GM23338 (cell line): ENCODE data around the gene CELSR3. TPM values are rescaled to one million over a fixed set of nuclear protein-coding genes. Genes with fewer than 3 reads are reported as not detected.

Experiments used
- ATAC-seq: fragments of 200-7000 bp; cut with Tn5 transposase; 3 replicates; pipeline ENCODE4 v1.9.1; 2020
- DNase-seq: peaks from one replicate; pipeline ENCODE4 v3.0.0-alpha.2; 2015; ENCODE audit warnings: low spot score
- H2AFZ ChIP-seq: fragments of 200-600 bp; sonication (generic); 2 replicates; pipeline ENCODE4 v1.8.0; 2016; ENCODE audit warnings: antibody characterized with exemption, mild to moderate bottlenecking, moderate library complexity
- H3F3A ChIP-seq: fragments of 200-600 bp; sonication (generic); replicated peaks from 2 replicates; pipeline ENCODE4 v1.8.0; 2017; ENCODE audit warnings: antibody characterized with exemption, mixed run types, low read depth
- H3K27ac ChIP-seq: fragments of 200-600 bp; sonication (generic); 2 replicates; pipeline ENCODE4 v1.6.1; 2016; ENCODE audit warnings: low read depth
- H3K27me3 ChIP-seq: fragments of 200-600 bp; sonication (generic); 2 replicates; pipeline ENCODE4 v1.8.0; 2016; ENCODE audit warnings: mild to moderate bottlenecking, mixed run types, moderate library complexity; ENCODE audit not compliant: insufficient read depth
- H3K36me3 ChIP-seq: fragments of 200-600 bp; sonication (generic); 2 replicates; pipeline ENCODE4 v1.8.0; 2016; ENCODE audit warnings: mild to moderate bottlenecking; ENCODE audit not compliant: insufficient read depth
- H3K4me1 ChIP-seq: fragments of 200-600 bp; sonication (generic); 2 replicates; pipeline ENCODE4 v1.8.0; 2016; ENCODE audit warnings: mild to moderate bottlenecking, moderate library complexity; ENCODE audit not compliant: insufficient read depth
- H3K4me2 ChIP-seq: fragments of 200-600 bp; sonication (generic); 2 replicates; pipeline ENCODE4 v1.7.1; 2017; ENCODE audit warnings: mixed run types
- H3K4me3 ChIP-seq: fragments of 200-600 bp; sonication (generic); 2 replicates; pipeline ENCODE4 v1.6.1; 2016; ENCODE audit warnings: mixed run types
- H3K79me2 ChIP-seq: fragments of 200-600 bp; sonication (generic); replicated peaks from 2 replicates; pipeline ENCODE4 v1.8.0; 2017; ENCODE audit warnings: mild to moderate bottlenecking; ENCODE audit not compliant: insufficient read depth
- H3K9me2 ChIP-seq: fragments of 200-600 bp; sonication (generic); 2 replicates; pipeline ENCODE4 v1.8.0; 2017; ENCODE audit not compliant: insufficient read depth
- H4K20me1 ChIP-seq: fragments of 200-600 bp; sonication (generic); replicated peaks from 2 replicates; pipeline ENCODE4 v1.8.0; 2017; ENCODE audit warnings: mild to moderate bottlenecking; ENCODE audit not compliant: insufficient read depth
- H3K27ac Mint-ChIP-seq: 2 replicates; pipeline ENCODE4 v1.8.0; 2020; ENCODE audit warnings: inconsistent platforms, mild to moderate bottlenecking, moderate library complexity, mixed read lengths
- H3K27me3 Mint-ChIP-seq: 3 replicates; pipeline ENCODE4 v1.8.0; 2022; ENCODE audit warnings: low read depth, mild to moderate bottlenecking, moderate library complexity, mixed read lengths, inconsistent platforms; ENCODE audit not compliant: insufficient read depth, poor library complexity
- H3K36me3 Mint-ChIP-seq: 3 replicates; pipeline ENCODE4 v1.8.0; 2021; ENCODE audit warnings: low read depth, mild to moderate bottlenecking, inconsistent platforms, moderate library complexity, mixed read lengths
- H3K4me1 Mint-ChIP-seq: 3 replicates; pipeline ENCODE4 v1.8.0; 2020; ENCODE audit warnings: mild to moderate bottlenecking, inconsistent platforms, mixed read lengths
- H3K4me3 Mint-ChIP-seq: 3 replicates; pipeline ENCODE4 v1.8.0; 2021; ENCODE audit warnings: moderate library complexity, mild to moderate bottlenecking, inconsistent platforms, mixed read lengths
- H3K9me3 Mint-ChIP-seq: 3 replicates; pipeline ENCODE4 v1.8.0; 2020; ENCODE audit warnings: moderate library complexity, mild to moderate bottlenecking, inconsistent platforms, mixed read lengths
- CREB1 ChIP-seq: fragments of 250-450 bp; sonication (Bioruptor Pico); IDR thresholded peaks from 2 replicates; pipeline ENCODE4 v1.5.0; 2020; ENCODE audit warnings: low read depth, mild to moderate bottlenecking, moderate library complexity
- CTCF ChIP-seq, 2 experiments: fragments of 200-600 bp in 1 of 2; sonication (generic) in 1 of 2; conservative IDR thresholded peaks; 2 replicates each; pipeline versions ENCODE4 v1.5.1 to v1.6.1; 2016 to 2017; ENCODE audit warnings: antibody characterized with exemption in 2 of 2, low read depth in 2 of 2, mild to moderate bottlenecking in 2 of 2, moderate library complexity in 1 of 2
- ETS1 ChIP-seq: IDR thresholded peaks from 2 replicates; pipeline ENCODE4 v1.6.1; 2016; ENCODE audit warnings: antibody characterized with exemption
- EZH2 ChIP-seq: fragments of 200-600 bp; sonication (generic); IDR thresholded peaks from one replicate; pipeline ENCODE4 v1.8.0; 2017; ENCODE audit warnings: antibody characterized with exemption, mild to moderate bottlenecking, low read depth; ENCODE audit not compliant: unreplicated experiment
- EZH2phosphoT487 ChIP-seq: fragments of 200-600 bp; sonication (generic); IDR thresholded peaks from one replicate; pipeline ENCODE4 v1.8.1; 2018; ENCODE audit warnings: antibody characterized with exemption; ENCODE audit not compliant: unreplicated experiment
- JUNB ChIP-seq: IDR thresholded peaks from one replicate; pipeline ENCODE4 v1.6.1; 2016; ENCODE audit warnings: antibody characterized with exemption; ENCODE audit not compliant: unreplicated experiment
- NANOG ChIP-seq: IDR thresholded peaks from 2 replicates; pipeline ENCODE4 v1.6.1; 2016; ENCODE audit warnings: antibody characterized with exemption, borderline replicate concordance
- POLR2AphosphoS5 ChIP-seq: IDR thresholded peaks from 2 replicates; pipeline ENCODE4 v1.6.1; 2016; ENCODE audit warnings: antibody characterized with exemption, low read depth
- REST ChIP-seq: IDR thresholded peaks from one replicate; pipeline ENCODE4 v1.6.1; 2018; ENCODE audit warnings: antibody characterized with exemption; ENCODE audit not compliant: unreplicated experiment
- STAT1 ChIP-seq: IDR thresholded peaks from one replicate; pipeline ENCODE4 v1.6.1; 2016; ENCODE audit warnings: antibody characterized with exemption; ENCODE audit not compliant: unreplicated experiment
- ZNF114 ChIP-seq: fragments of 250-450 bp; sonication (Bioruptor Pico); IDR thresholded peaks from 2 replicates; pipeline ENCODE4 v1.5.0; 2020; ENCODE audit warnings: mild to moderate bottlenecking, moderate library complexity
- ZNF331 ChIP-seq: fragments of 250-450 bp; sonication (Bioruptor Pico); IDR thresholded peaks from 2 replicates; pipeline ENCODE4 v1.5.0; 2020; ENCODE audit warnings: low read depth, mild to moderate bottlenecking, moderate library complexity
- ZNF462 ChIP-seq: fragments of 250-450 bp; sonication (Bioruptor Pico); IDR thresholded peaks from 2 replicates; pipeline ENCODE4 v1.5.0; 2020; ENCODE audit warnings: mild to moderate bottlenecking, moderate library complexity
- polyA plus RNA-seq: library from polyadenylated mRNA; unstranded; fragments of >200 nt; fragmentation: Nextera tagmentation; extraction: Ambion mirVana; gene quantifications from 2 replicates; pipeline ENCODE4 v1.2.1, GENCODE V29; 2016
- total RNA-seq: library from RNA; depleted of rRNA; stranded (reverse); fragments of >200 nt; shearing (Covaris generic); gene quantifications from 2 replicates; pipeline ENCODE4 v1.2.3, GENCODE V29; 2014

The CELSR3 gene
- total and polyA plus RNA-seq, 2 experiments from 2014 or later, result 7.5 to 33.3 TPM

- ATAC-seq, result no peak
- no peak overlapping the region for H3K27ac Mint-ChIP-seq
- Histone ChIP-seq H3F3A (peaks cover 3% of the 10 kb centered on the region), H3K9me2 (no peaks in the 10 kb centered on the region), H3K79me2 (no peaks in the 10 kb centered on the region), H3K4me2 (no peak overlapping the region), H3K27ac (no peak overlapping the region), H4K20me1 (no peaks in the 10 kb centered on the region), H3K4me3 (no peak overlapping the region), H3K4me1 (no peaks in the 10 kb centered on the region), H3K36me3 (peaks cover 7% of the 10 kb centered on the region), H2AFZ (no peak overlapping the region), H3K27me3 (no peaks in the 10 kb centered on the region)
- peaks cover 8% of the 10 kb centered on the region for H3K27me3 Mint-ChIP-seq
- no peak overlapping the region for H3K4me3 Mint-ChIP-seq
- no peaks in the 10 kb centered on the region for H3K4me1 Mint-ChIP-seq
- peaks cover 54% of the 10 kb centered on the region for H3K36me3 Mint-ChIP-seq
- peaks cover 31% of the 10 kb centered on the region for H3K9me3 Mint-ChIP-seq
- no peak for DNase-seq
- TF ChIP-seq REST, result no peak
- no peak for TF ChIP-seq ZNF114 (CRISPR knock-in tag)
- no peak for TF ChIP-seq EZH2
- no peak for TF ChIP-seq NANOG
- TF ChIP-seq CTCF (conservative IDR thresholded peaks at IDR 0.05; ENCODE audit: low read depth in 2 of 2), result no peak
- no peak for TF ChIP-seq ETS1
- TF ChIP-seq JUNB, result no peak
- no peak for TF ChIP-seq STAT1
- TF ChIP-seq ZNF462 (CRISPR knock-in tag), result no peak
- no peak for TF ChIP-seq EZH2phosphoT487
- no peak for TF ChIP-seq ZNF331 (CRISPR knock-in tag)
- no peak for TF ChIP-seq POLR2AphosphoS5
- no peak for TF ChIP-seq CREB1 (CRISPR knock-in tag)
Observed at GRCh38 chr3:48617559-48617958, 45.1 kb downstream of the CELSR3 start.
